Parathyroid adenoma (tissue), 2 donors: ENCODE results near the gene MYPOP.

Source experiments
- H2AFZ ChIP-seq: fragments of 300-600 bp; sonication (generic); one replicate; pipeline ENCODE4 v1.7.0; 2017; ENCODE audit warnings: antibody characterized with exemption, mild to moderate bottlenecking
- H3K27ac ChIP-seq: fragments of 300-600 bp; sonication (generic); one replicate; pipeline ENCODE4 v1.7.0; 2017
- H3K27me3 ChIP-seq: fragments of 300-600 bp; sonication (generic); one replicate; pipeline ENCODE4 v1.7.0; 2017; ENCODE audit warnings: low read length; ENCODE audit not compliant: control insufficient read depth, insufficient read depth
- H3K36me3 ChIP-seq: fragments of 300-600 bp; sonication (generic); one replicate; pipeline ENCODE4 v1.7.0; 2017; ENCODE audit warnings: low read length; ENCODE audit not compliant: control insufficient read depth, insufficient read depth
- H3K4me1 ChIP-seq: fragments of 300-600 bp; sonication (generic); one replicate; pipeline ENCODE4 v1.7.0; 2017; ENCODE audit warnings: control low read depth
- H3K4me2 ChIP-seq: fragments of 300-600 bp; sonication (generic); one replicate; pipeline ENCODE4 v1.7.0; 2017; ENCODE audit warnings: low read length
- H3K4me3 ChIP-seq: fragments of 300-600 bp; sonication (generic); one replicate; pipeline ENCODE4 v1.7.0; 2017; ENCODE audit warnings: low read depth, low read length
- H3K79me2 ChIP-seq: fragments of 300-600 bp; sonication (generic); one replicate; pipeline ENCODE4 v1.7.0; 2017; ENCODE audit warnings: control low read depth
- H3K9ac ChIP-seq: fragments of 300-600 bp; sonication (generic); one replicate; pipeline ENCODE4 v1.7.0; 2017; ENCODE audit warnings: mild to moderate bottlenecking
- H3K9me3 ChIP-seq: fragments of 300-600 bp; sonication (generic); one replicate; pipeline ENCODE4 v1.7.0; 2017; ENCODE audit warnings: low read length; ENCODE audit not compliant: control insufficient read depth
- TF ChIP-seq, protein P1 (sequence below): fragments of 300-600 bp; sonication (generic); IDR thresholded peaks from one replicate; pipeline ENCODE4 v1.7.0; 2017; ENCODE audit warnings: antibody characterized with exemption, mild to moderate bottlenecking
- donor health status: primary hyperparathyroidism.

The MYPOP gene

DNA sequence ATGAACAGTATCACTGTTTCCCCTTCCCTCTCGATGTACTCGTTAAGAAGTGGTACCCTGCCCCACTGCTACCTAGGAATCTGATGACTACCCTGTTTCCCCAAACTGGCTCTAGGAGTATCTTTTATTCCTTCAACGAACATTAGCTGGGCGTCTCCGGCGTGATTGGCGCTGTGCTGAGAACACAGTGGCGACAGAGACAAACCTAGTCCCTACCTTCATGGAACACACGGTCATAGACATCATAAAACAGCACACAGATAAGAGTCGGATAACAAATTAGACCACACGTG is 40.2 kb downstream of the MYPOP start:
- Histone ChIP-seq H3K27me3 (no peaks in the 10 kb centered on the region), H3K4me2 (peak overlapping the region; percentile 89), H3K9me3 (no peaks in the 10 kb centered on the region), H2AFZ (peak overlapping the region; percentile 82), H3K4me1 (peaks cover 3% of the 10 kb centered on the region), H3K36me3 (no peaks in the 10 kb centered on the region), H3K79me2 (peaks cover 7% of the 10 kb centered on the region), H3K9ac (no peak overlapping the region), H3K27ac (peak overlapping the region; percentile 51), H3K4me3 (peak overlapping the region; percentile 86)
- TF ChIP-seq, protein P1, sequence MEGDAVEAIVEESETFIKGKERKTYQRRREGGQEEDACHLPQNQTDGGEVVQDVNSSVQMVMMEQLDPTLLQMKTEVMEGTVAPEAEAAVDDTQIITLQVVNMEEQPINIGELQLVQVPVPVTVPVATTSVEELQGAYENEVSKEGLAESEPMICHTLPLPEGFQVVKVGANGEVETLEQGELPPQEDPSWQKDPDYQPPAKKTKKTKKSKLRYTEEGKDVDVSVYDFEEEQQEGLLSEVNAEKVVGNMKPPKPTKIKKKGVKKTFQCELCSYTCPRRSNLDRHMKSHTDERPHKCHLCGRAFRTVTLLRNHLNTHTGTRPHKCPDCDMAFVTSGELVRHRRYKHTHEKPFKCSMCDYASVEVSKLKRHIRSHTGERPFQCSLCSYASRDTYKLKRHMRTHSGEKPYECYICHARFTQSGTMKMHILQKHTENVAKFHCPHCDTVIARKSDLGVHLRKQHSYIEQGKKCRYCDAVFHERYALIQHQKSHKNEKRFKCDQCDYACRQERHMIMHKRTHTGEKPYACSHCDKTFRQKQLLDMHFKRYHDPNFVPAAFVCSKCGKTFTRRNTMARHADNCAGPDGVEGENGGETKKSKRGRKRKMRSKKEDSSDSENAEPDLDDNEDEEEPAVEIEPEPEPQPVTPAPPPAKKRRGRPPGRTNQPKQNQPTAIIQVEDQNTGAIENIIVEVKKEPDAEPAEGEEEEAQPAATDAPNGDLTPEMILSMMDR, result no peak

DNA sequence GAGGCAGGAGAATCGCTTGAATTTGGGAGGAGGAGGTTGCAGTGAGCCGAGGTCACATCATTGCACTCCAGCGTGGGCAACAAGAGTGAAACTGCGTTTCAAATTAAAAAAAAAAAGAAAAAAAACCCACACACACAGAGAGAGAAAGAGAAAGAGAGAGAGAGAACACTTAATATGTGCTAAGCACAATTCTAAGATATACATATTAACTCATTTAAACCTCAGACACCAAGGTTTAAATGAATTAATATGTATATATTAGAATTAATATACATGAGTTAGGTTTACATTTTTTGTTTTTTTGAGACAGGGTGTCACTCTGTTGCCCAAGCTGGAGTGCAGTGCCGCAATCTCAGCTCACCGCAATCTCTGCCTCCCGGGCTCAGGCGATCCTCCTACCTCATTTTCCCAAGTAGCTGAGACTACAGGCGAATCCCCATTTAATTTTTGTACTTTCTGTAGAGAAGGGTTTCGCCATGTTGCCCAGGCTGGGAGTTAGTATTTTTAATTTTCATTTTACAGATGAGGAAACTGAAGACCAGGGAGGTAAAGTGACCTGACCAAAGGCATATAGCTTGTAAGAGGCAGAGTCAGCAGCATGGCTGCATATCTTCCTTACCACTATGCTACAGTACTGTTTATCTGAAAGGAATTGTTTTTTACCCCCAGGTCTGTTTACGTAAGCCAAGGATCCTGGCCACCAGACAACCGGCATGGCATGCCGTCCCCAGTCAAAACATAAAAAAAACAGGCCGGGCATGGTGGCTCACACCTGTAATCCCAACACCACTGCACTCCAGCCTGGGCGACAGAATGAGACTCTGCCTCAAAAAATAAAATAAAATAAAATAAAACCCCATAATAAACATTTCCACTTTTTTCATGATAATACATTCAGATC is 41.8 kb downstream of the MYPOP start:
- Histone ChIP-seq H3K9ac (no peak overlapping the region), H3K4me2 (no peak overlapping the region), H3K79me2 (peaks cover 7% of the 10 kb centered on the region), H3K4me3 (no peak overlapping the region), H3K27ac (no peak overlapping the region), H3K9me3 (no peaks in the 10 kb centered on the region), H3K27me3 (no peaks in the 10 kb centered on the region), H3K4me1 (peaks cover 3% of the 10 kb centered on the region), H3K36me3 (no peaks in the 10 kb centered on the region), H2AFZ (no peak overlapping the region)
- TF ChIP-seq, protein P1, result no peak

GRCh38 chr19:45854167-45854778 is 48.1 kb downstream of the MYPOP start:
- no peaks in the 10 kb centered on the region for H3K9me3 ChIP-seq
- no peak overlapping the region for H3K4me2 ChIP-seq
- H3K4me3 ChIP-seq, result no peak overlapping the region
- TF ChIP-seq, protein P1, result no peak
- H3K27me3 ChIP-seq, result no peaks in the 10 kb centered on the region
- H3K36me3 ChIP-seq, result no peaks in the 10 kb centered on the region
- peaks cover 6% of the 10 kb centered on the region for H3K79me2 ChIP-seq
- H3K9ac ChIP-seq, result no peak overlapping the region
- H3K4me1 ChIP-seq, result no peaks in the 10 kb centered on the region
- no peak overlapping the region for H3K27ac ChIP-seq
- H2AFZ ChIP-seq, result no peak overlapping the region

GRCh38 chr19:45852983-45853382 is 49.4 kb downstream of the MYPOP start:
- Histone ChIP-seq H3K36me3 (no peaks in the 10 kb centered on the region), H3K4me1 (no peaks in the 10 kb centered on the region), H3K4me3 (no peak overlapping the region), H2AFZ (no peak overlapping the region), H3K27me3 (no peaks in the 10 kb centered on the region), H3K4me2 (no peak overlapping the region), H3K79me2 (peaks cover 2% of the 10 kb centered on the region), H3K9ac (no peak overlapping the region), H3K9me3 (no peaks in the 10 kb centered on the region), H3K27ac (no peak overlapping the region)
- TF ChIP-seq, protein P1, result no peak
